Measurements from ENCODE around the gene CLDN5. TPM values are rescaled to one million over a fixed set of nuclear protein-coding genes. Genes with fewer than 3 reads are reported as not detected.

Gene CLDN5
- total and polyA plus RNA-seq, 2 of the 8 experiments (the other 6 are each of a cell fraction or from before 2014, with no cell fraction given), result 1.2 to 1.6 TPM

DNA sequence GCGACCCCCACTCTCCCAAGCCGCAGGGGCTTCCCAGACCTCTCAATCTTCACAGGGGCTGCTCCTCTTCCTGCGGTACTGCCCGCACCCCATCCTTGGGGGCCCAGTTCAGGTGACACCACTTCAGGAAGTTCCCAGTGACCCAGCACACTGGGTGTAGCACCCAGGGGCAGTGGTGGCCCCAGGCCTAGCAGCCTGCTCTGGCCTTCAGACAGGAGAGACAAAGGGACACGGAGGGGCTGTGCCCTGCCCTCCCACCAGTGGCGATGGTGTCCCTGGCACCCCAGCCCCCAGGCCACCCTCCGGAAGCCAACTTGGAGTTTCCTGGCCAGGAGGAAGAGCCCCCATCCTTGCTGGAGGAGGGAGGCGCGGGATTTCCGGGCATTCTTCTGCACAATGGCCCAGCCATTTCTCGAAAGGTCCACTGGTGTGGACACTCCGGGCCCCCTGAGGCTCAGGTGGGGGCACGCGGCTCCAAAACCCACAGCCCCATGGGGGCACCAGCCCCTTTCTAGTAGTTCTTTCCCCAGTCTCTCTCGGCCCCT, 978 bp upstream of the CLDN5 start:
- Histone ChIP-seq H3K4me3 (ENCODE audit: extremely low read depth in 1 of 4, insufficient read depth in 2 of 4, low read depth in 3 of 4, low read length in 4 of 4) (peak overlapping the region in 1 of 4 experiments; percentile 61; a peak in 2 of 8 replicates), H4K20me1 (replicated peaks in 1 of 2; ENCODE audit: control insufficient read depth in 1 of 2, insufficient read depth in 2 of 2, low read length in 2 of 2) (peaks cover 0 to 14% of the 10 kb centered on the region in 2 experiments), H3K14ac (ENCODE audit: insufficient read length) (no peak overlapping the region), H3K4me2 (ENCODE audit: insufficient read depth in 1 of 2, low read depth in 2 of 2, low read length in 2 of 2) (peak overlapping the region; percentile 90 to 97; a peak in 3 of 4 replicates), H3K56ac (replicated peaks; ENCODE audit: insufficient read length, low read depth, low read length) (no peak overlapping the region), H4K8ac (ENCODE audit: extremely low read depth, insufficient read depth, low read length) (peak overlapping the region; percentile 11; the same call in 1 of the 2 replicates), H3K79me2 (ENCODE audit: control insufficient read depth in 1 of 2, insufficient read depth in 2 of 2, low read length in 2 of 2) (no peaks in the 10 kb centered on the region), H4K5ac (ENCODE audit: insufficient read length, low read depth, low read length) (no peak overlapping the region), H3K27ac (ENCODE audit: low read depth, low read length) (no peak overlapping the region), H2BK20ac (ENCODE audit: low read length) (no peak overlapping the region), H3K4ac (replicated peaks; ENCODE audit: insufficient read length, low read depth, low read length) (no peak overlapping the region), H2AK5ac (ENCODE audit: low read depth, low read length) (no peak overlapping the region), H4K91ac (replicated peaks; ENCODE audit: insufficient read length, low read length) (no peak overlapping the region), H2BK15ac (ENCODE audit: low read length) (no peak overlapping the region), H2AFZ (ENCODE audit: low read length) (no peak overlapping the region), H3K4me1 (replicated peaks in 1 of 4; ENCODE audit: control insufficient read depth in 3 of 4, insufficient read depth in 4 of 4, low read length in 3 of 4) (peaks cover 0 to 15% (median 13%) of the 10 kb centered on the region in 4 experiments; a peak in 6 of 7 replicates), H3K36me3 (ENCODE audit: control insufficient read depth in 2 of 4, insufficient read depth in 4 of 4, low read length in 3 of 4) (no peaks in the 10 kb centered on the region), H3K23me2 (ENCODE audit: low read depth, low read length) (peaks cover 16% of the 10 kb centered on the region; the same call in 1 of the 2 replicates), H3K27me3 (replicated peaks in 1 of 4; ENCODE audit: control insufficient read depth in 3 of 4, extremely low read depth in 1 of 4, insufficient read depth in 3 of 4, low read length in 3 of 4) (peaks cover 0 to 45% (median 35%) of the 10 kb centered on the region in 4 experiments; a peak in 6 of 7 replicates), H3K18ac (ENCODE audit: extremely low read depth, low read length) (no peak overlapping the region), H3K9me3 (ENCODE audit: insufficient read depth in 2 of 2, low read depth in 1 of 2, low read length in 1 of 2) (no peaks in the 10 kb centered on the region), H3K23ac (ENCODE audit: insufficient read length) (no peak overlapping the region), H3K9ac (replicated peaks in 1 of 4; ENCODE audit: extremely low read depth in 1 of 4, low read depth in 3 of 4, low read length in 3 of 4) (no peak overlapping the region), H3K79me1 (ENCODE audit: low read depth, low read length) (no peaks in the 10 kb centered on the region), H2BK12ac (ENCODE audit: low read depth, low read length) (peak overlapping the region; percentile 22; the same call in 1 of the 2 replicates), H2BK5ac (ENCODE audit: low read depth, low read length) (no peak overlapping the region), H2BK120ac (replicated peaks; ENCODE audit: low read depth, low read length) (no peak overlapping the region)
- no peak for FAIRE-seq
- no peak for DNase-seq (ENCODE audit: low read depth in 1 of 2, low spot score in 2 of 2)
- ChIA-PET POLR2A (ENCODE audit: partially characterized antibody) (no interaction called here), CTCF (ENCODE audit: partially characterized antibody) (interaction anchor here (0.9 kb wide), 1 partner anchor 104 kb away, joined by 3 read pairs; no protein-coding TSS in a partner anchor)
- 85% methylated on average over 14 of the region's 15 CpGs; no CpG with 5 or more reads in 1 of the 2 experiments for whole genome bisulfite sequencing, 2 experiments (ENCODE audit: extremely low coverage in 1 of 2, insufficient coverage in 1 of 2, insufficient read length in 1 of 2, insufficient replicate concordance in 2 of 2, low coverage in 1 of 2, low lambda C conversion rate in 2 of 2, missing lambda C conversion rate in 1 of 2)
- TF ChIP-seq GTF2F1 (IDR thresholded peaks at IDR 0.05; ENCODE audit: borderline replicate concordance, low read depth, low read length), result no peak
- no peak for TF ChIP-seq HDAC2 (IDR thresholded peaks at IDR 0.05; ENCODE audit: borderline replicate concordance in 1 of 2, low read depth in 2 of 2, low read length in 2 of 2)
- no peak for TF ChIP-seq SP2 (IDR thresholded peaks at IDR 0.05; ENCODE audit: low read length)
- no peak for TF ChIP-seq SUZ12 (IDR thresholded peaks at IDR 0.05; ENCODE audit: low read length)
- TF ChIP-seq, protein P1, sequence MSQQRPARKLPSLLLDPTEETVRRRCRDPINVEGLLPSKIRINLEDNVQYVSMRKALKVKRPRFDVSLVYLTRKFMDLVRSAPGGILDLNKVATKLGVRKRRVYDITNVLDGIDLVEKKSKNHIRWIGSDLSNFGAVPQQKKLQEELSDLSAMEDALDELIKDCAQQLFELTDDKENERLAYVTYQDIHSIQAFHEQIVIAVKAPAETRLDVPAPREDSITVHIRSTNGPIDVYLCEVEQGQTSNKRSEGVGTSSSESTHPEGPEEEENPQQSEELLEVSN (IDR thresholded peaks at IDR 0.05), result no peak
- TF ChIP-seq EZH2 (IDR thresholded peaks at IDR 0.05; ENCODE audit: low read depth, low read length, severe bottlenecking), result no peak
- TF ChIP-seq KDM4A (IDR thresholded peaks at IDR 0.05; ENCODE audit: low read depth, low read length, severe bottlenecking), result no peak
- no peak for TF ChIP-seq EGR1 (IDR thresholded peaks at IDR 0.05; ENCODE audit: borderline replicate concordance, low read depth, low read length)

All from H1 (cell line).